ENCODE data around the gene FBXW7.

Gene FBXW7

GRCh38 chr4:152427981-152428380 lies 107.9 kb downstream of the FBXW7 start:
- no peak for DNase-seq (ENCODE audit: low read depth)

GRCh38 chr4:152424977-152425376 lies 110.9 kb downstream of the FBXW7 start:
- DNase-seq (ENCODE audit: low read depth): no peak

DNA sequence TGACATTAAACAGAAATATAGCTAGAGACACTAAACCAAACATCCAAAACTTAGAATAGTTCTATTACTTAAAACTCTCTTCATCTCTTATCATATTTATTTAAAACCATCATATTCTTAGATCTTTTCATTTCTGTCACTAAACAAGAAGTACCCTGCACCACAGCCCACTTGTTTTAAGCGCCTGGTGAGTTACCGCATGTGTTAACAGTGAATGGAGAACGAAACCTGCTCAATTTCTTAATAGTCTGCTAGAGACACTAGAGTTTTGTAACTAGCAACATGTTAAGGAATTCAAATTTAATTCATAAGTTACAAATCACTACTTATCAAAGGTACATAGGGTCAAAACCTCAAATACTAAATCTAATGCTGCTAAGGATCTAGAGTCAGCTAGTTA lies 111.5 kb downstream of the FBXW7 start:
- DNase-seq (ENCODE audit: low read depth): no peak

DNA sequence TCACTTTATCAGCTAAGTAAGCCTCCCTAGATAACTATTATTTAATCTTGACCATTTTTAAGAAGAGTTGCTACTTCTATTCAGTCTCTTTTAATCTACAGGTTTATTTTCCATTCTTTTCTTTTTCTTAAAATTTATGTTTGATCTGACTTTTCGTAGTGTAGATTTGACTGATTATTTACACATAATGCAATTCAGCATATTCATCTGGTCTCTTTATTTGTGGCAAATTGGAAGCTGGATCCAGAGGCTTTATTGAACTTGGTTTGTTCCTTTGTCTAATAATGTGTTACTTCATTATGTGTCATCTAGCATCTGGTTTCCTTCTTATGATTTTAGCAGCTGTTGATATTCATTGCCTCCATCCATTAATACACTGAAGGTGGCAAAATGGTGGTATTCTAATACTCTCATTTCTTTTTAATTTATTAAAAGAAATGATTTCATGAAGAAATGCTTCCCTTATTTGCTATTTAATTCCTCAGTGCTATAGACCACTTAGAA lies 113.0 kb downstream of the FBXW7 start:
- DNase-seq (ENCODE audit: low read depth): no peak

- no peak for DNase-seq (ENCODE audit: low read depth)
Observed at GRCh38 chr4:152421576-152421975, 114.3 kb downstream of the FBXW7 start.

GRCh38 chr4:152419809-152420208 lies 116.1 kb downstream of the FBXW7 start:
- DNase-seq (ENCODE audit: low read depth): no peak

DNA sequence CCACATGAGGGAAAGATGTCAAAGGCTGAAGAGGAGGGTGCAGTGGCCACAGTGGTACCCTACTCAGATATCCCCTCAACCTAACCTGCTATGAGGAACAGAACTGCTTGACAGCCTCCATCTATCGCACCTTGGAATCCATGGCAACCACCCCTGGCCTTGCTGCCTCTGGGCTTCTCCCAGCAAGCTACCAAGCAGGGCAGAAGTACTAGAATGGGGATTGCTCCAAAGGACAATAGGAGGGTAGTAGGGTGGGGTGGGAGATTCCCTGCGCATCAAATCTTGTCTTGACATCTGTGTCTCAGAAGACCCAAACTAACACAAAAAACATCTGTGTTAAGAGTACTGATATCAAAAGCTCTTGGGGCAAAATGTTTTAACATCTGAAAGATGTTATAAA lies 118.2 kb downstream of the FBXW7 start:
- DNase-seq (ENCODE audit: low read depth): no peak

- DNase-seq (ENCODE audit: low read depth): no peak
Observed at GRCh38 chr4:152415980-152416379, 119.9 kb downstream of the FBXW7 start.

GRCh38 chr4:152408514-152409327 lies 127.2 kb downstream of the FBXW7 start:
- DNase-seq (ENCODE audit: low read depth): no peak

- no peak for DNase-seq (ENCODE audit: low read depth)
Observed at GRCh38 chr4:152401424-152401823, 134.5 kb downstream of the FBXW7 start.

GRCh38 chr4:152399246-152399645 lies 136.6 kb downstream of the FBXW7 start:
- DNase-seq (ENCODE audit: low read depth): no peak

GRCh38 chr4:152398060-152398459 lies 137.8 kb downstream of the FBXW7 start:
- DNase-seq (ENCODE audit: low read depth): no peak

- no peak for DNase-seq (ENCODE audit: low read depth)
Observed at GRCh38 chr4:152394791-152395190, 141.1 kb downstream of the FBXW7 start.

GRCh38 chr4:152392079-152392478 lies 143.8 kb downstream of the FBXW7 start:
- no peak for DNase-seq (ENCODE audit: low read depth)

DNA sequence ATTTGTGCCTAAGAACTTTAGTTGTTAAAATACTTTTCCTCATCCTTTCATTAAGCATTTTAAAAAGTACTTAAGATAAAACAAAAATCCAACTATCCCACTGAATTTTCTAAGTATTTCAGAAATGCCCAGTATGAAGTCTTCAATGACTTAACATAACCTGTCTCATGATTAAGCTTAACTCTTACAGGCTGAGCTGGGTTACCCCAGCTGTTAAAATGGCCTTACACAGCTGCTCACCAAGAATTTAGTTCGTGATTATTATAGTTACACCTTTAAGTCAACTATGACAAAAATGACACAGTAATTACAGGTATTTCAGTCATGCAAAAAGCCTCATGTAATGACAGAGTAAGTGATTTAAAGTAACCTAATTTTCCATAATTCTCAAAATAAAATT lies 145.7 kb downstream of the FBXW7 start:
- DNase-seq (ENCODE audit: low read depth): no peak

GRCh38 chr4:152389359-152389758 lies 146.5 kb downstream of the FBXW7 start:
- DNase-seq (ENCODE audit: low read depth): no peak

GRCh38 chr4:152385551-152385950 lies 150.3 kb downstream of the FBXW7 start:
- DNase-seq (ENCODE audit: low read depth): no peak

DNA sequence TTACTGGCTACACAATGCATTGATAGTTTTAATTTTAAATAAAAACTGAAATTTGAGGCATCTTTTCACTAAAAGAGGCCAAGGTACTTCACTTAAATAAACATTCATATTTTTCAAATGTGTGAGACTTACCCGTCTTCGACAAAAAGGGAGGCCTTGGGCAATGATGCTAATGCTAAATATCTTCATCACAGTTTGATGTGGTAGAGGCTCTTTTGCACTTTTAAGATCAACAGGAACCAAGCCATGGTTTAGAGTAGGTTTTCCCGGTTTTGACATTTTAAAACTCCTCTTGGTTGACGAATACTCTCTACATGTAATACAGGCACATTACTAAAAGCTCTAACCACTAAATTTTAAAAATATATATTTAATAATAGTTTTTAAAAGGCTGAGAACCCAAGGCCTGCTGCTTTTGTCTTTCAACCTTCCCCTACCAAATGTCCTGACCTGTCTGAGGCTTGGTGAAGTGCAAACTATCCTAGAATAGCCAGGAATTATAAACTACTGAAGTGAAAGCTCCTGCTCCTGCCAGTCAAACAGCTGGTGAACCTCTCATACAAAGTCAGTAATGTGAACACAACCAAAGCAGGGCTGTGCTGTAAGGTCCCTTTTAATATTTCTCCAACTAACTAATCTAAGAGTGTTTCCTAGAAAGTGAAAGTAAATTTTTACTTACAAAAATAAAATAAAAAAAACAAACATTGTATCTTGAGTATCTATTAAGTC lies 153.7 kb downstream of the FBXW7 start:
- no peak for DNase-seq (ENCODE audit: low read depth)

DNA sequence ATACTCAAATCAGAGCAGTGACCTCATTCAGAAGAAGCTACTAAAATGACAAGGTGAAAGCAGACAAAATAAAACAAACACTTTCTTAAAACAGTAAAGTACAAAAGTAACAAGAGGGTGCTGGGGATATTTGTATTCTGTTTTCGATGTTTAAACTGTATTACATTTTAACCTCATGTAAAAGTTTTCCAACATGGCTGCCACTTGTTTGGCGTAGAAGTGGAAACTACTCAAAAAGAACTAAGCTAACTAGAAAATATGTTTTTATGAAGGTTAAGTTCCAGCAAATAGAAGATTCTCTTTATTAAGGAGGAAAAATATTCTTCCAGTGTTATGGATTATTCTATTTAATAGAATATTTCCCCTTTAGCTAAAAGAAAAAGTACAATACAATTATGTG lies 155.0 kb downstream of the FBXW7 start:
- DNase-seq (ENCODE audit: low read depth): no peak

GRCh38 chr4:152380185-152380584 lies 155.7 kb downstream of the FBXW7 start:
- DNase-seq (ENCODE audit: low read depth): no peak

GRCh38 chr4:152374606-152375285 lies 161.1 kb downstream of the FBXW7 start:
- DNase-seq (ENCODE audit: low read depth): no peak

DNA sequence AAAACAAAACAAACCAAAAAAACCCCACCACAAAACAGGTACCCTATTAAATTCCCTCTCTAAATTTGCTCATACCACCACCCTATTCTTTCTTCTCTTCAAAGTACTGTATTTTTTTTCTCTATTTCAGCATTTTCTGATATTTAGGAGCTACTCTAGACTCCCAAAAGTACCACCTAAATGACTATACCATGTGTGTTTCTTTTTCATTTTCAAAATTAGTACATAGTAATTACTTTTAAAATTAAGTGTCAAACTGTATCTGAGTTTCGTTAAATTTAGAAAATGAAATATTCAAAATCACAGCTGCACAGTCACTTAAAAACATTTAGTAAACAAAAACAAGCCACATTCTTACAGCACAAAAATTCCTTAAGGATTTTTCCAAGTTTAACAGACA lies 161.7 kb downstream of the FBXW7 start:
- no peak for DNase-seq (ENCODE audit: low read depth)

DNA sequence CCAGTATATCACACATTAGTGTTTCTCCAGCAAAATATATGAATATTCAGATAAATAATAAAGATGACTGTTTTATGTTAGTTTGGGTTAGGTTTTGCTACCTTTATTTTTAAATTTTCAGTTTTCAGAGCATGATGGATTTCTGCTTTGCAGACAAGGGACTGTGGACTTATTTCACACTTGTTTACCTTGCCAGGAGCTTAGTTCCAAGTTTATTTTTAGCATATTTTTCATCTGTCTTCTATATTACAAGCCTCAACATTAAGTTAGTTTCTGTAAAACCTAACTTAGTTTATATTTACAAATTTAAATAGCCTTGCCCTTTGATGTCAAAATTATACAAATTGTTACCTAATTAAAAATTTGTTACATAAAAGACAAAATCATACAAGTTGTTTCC lies 163.4 kb downstream of the FBXW7 start:
- DNase-seq (ENCODE audit: low read depth): no peak
